CD14-positive monocyte (primary cell): ENCODE results near the gene ARMH3. TPM values are rescaled to one million over a fixed set of nuclear protein-coding genes. Genes with fewer than 3 reads are reported as not detected.
"Not testable (repeated sequence)": the region's sequence is repeated elsewhere in the genome, so short reads cannot be mapped to it uniquely, and the experiment has no call there.

Experiments used
- DNase-seq, 3 donors: peaks; one replicate each; pipeline ENCODE4 v3.0.0-alpha.2; 2011 to 2022
- H2AFZ ChIP-seq: 2 replicates; pipeline ENCODE4 v1.6.0; 2012; ENCODE audit warnings: mild to moderate bottlenecking, low read depth, low read length, inconsistent platforms; ENCODE audit not compliant: insufficient read depth, poor library complexity, severe bottlenecking
- H3K27ac ChIP-seq, 2 donors: 1 replicate in 1 of 2; 2 replicates in 1 of 2; pipeline ENCODE4 v1.5.1; 2012 to 2013; ENCODE audit warnings: low read length in 2 of 2, control low read depth in 1 of 2, inconsistent platforms in 1 of 2, low read depth in 1 of 2, mild to moderate bottlenecking in 1 of 2
- H3K27me3 ChIP-seq, 2 donors: one replicate each; pipeline versions ENCODE4 v1.6.0 to v1.6.1; 2011 to 2013; ENCODE audit warnings: low read length in 2 of 2; ENCODE audit not compliant: control insufficient read depth in 2 of 2, insufficient read depth in 2 of 2
- H3K36me3 ChIP-seq, 2 donors: replicated peaks in 1 of 2; 1 replicate in 1 of 2; 2 replicates in 1 of 2; pipeline versions ENCODE4 v1.5.1 to v1.6.1; 2012 to 2013; ENCODE audit warnings: low read length in 2 of 2, control low read depth in 1 of 2, inconsistent platforms in 1 of 2, mild to moderate bottlenecking in 1 of 2; ENCODE audit not compliant: insufficient read depth in 2 of 2, control insufficient read depth in 1 of 2
- H3K4me1 ChIP-seq, 2 donors: 1 replicate in 1 of 2; 2 replicates in 1 of 2; pipeline versions ENCODE4 v1.5.1 to v1.6.1; 2012 to 2013; ENCODE audit warnings: low read length in 2 of 2, control low read depth in 1 of 2, inconsistent platforms in 1 of 2, mild to moderate bottlenecking in 1 of 2, moderate library complexity in 1 of 2; ENCODE audit not compliant: insufficient read depth in 2 of 2, control insufficient read depth in 1 of 2
- H3K4me2 ChIP-seq: replicated peaks from 2 replicates; pipeline ENCODE3; 2012; ENCODE audit warnings: low read length, moderate library complexity, mild to moderate bottlenecking; ENCODE audit not compliant: poor library complexity, severe bottlenecking; ENCODE audit errors: extremely low read depth
- H3K4me3 ChIP-seq, 3 experiments: fragments of 200-600 bp in 1 of 3; sonication (generic) in 1 of 3; replicated peaks in 1 of 3; 1 replicate in 2 of 3; 2 replicates in 1 of 3; pipeline ENCODE4 v1.5.1; 2011 to 2013; ENCODE audit warnings: low read length in 3 of 3, mild to moderate bottlenecking in 3 of 3, control low read depth in 2 of 3, low read depth in 2 of 3, inconsistent platforms in 1 of 3, moderate library complexity in 1 of 3
- H3K79me2 ChIP-seq: 2 replicates; pipeline ENCODE4 v1.6.0; 2012; ENCODE audit warnings: mild to moderate bottlenecking, control low read depth, inconsistent platforms, low read length, moderate library complexity; ENCODE audit not compliant: insufficient read depth
- H3K9ac ChIP-seq: 2 replicates; pipeline ENCODE4 v1.6.0; 2017; ENCODE audit warnings: low read length, mild to moderate bottlenecking; ENCODE audit not compliant: insufficient read depth, poor library complexity, severe bottlenecking
- H3K9me3 ChIP-seq, 2 donors: replicated peaks in 1 of 2; 1 replicate in 1 of 2; 2 replicates in 1 of 2; pipeline versions ENCODE4 v1.5.1 to v1.6.1; 2012 to 2013; ENCODE audit warnings: low read length in 2 of 2, control low read depth in 1 of 2; ENCODE audit not compliant: control insufficient read depth in 1 of 2, insufficient read depth in 1 of 2
- H4K20me1 ChIP-seq: 2 replicates; pipeline ENCODE4 v1.6.0; 2012; ENCODE audit warnings: mild to moderate bottlenecking, low read length, control low read depth, moderate library complexity; ENCODE audit not compliant: insufficient read depth
- H3K27ac Mint-ChIP-seq, 7 donors: one replicate each; pipeline ENCODE4 v1.8.0; 2020; ENCODE audit warnings: mild to moderate bottlenecking in 7 of 7, mixed read lengths in 7 of 7, moderate library complexity in 6 of 7, inconsistent platforms in 2 of 7
- H3K27me3 Mint-ChIP-seq, 3 donors: one replicate each; pipeline ENCODE4 v1.8.0; 2021 to 2022; ENCODE audit warnings: low read depth in 3 of 3, mild to moderate bottlenecking in 3 of 3, mixed read lengths in 3 of 3, moderate library complexity in 3 of 3, inconsistent platforms in 1 of 3
- H3K36me3 Mint-ChIP-seq, 2 donors: one replicate each; pipeline ENCODE4 v1.8.0; 2020; ENCODE audit warnings: mixed read lengths in 2 of 2, inconsistent platforms in 1 of 2, mild to moderate bottlenecking in 1 of 2
- H3K4me1 Mint-ChIP-seq: one replicate; pipeline ENCODE4 v1.8.0; 2020; ENCODE audit warnings: mild to moderate bottlenecking, mixed read lengths
- H3K4me3 Mint-ChIP-seq, 2 donors: one replicate each; pipeline ENCODE4 v1.8.0; 2020; ENCODE audit warnings: mild to moderate bottlenecking in 2 of 2, mixed read lengths in 2 of 2, moderate library complexity in 1 of 2
- H3K9me3 Mint-ChIP-seq, 7 donors: one replicate each; pipeline ENCODE4 v1.8.0; 2020 to 2022; ENCODE audit warnings: mixed read lengths in 7 of 7, mild to moderate bottlenecking in 6 of 7, moderate library complexity in 6 of 7, inconsistent platforms in 2 of 7
- whole genome bisulfite sequencing: methylation state at CpG from one replicate; pipeline ENCODE4 v1.1.5; 2013; ENCODE audit warnings: missing lambda C conversion rate; ENCODE audit not compliant: insufficient coverage; 5-methylcytosine and 5-hydroxymethylcytosine counted together
- intact Hi-C, 2 donors: fragments of 100-400 bp; cut with micrococcal nuclease; formaldehyde crosslinking; loops; one replicate each; pipeline versions ENCODE4 v1.15.0 to v1.15.1; 2023
- polyA plus RNA-seq, 3 donors: library from polyadenylated mRNA; depleted of rRNA in 1 of 3; unstranded in 2 of 3; stranded (reverse) in 1 of 3; fragments of 300-500 nt in 2 of 3; fragments of >200 nt in 1 of 3; fragmentation: Illumina TruSeq in 2 of 3; gene quantifications; 1 replicate in 2 of 3; 2 replicates in 1 of 3; pipeline ENCODE4 v1.2.3, GENCODE V29; 2012 to 2021
- TF ChIP-seq, protein P1 (sequence below): fragments of 200-600 bp; IDR thresholded peaks from one replicate; pipeline ENCODE4 v1.8.0; 2022; ENCODE audit warnings: antibody characterized with exemption, mild to moderate bottlenecking

Gene ARMH3
- polyA plus RNA-seq, 3 donors: 20.4 to 26.3 (median 22.1) TPM

DNA sequence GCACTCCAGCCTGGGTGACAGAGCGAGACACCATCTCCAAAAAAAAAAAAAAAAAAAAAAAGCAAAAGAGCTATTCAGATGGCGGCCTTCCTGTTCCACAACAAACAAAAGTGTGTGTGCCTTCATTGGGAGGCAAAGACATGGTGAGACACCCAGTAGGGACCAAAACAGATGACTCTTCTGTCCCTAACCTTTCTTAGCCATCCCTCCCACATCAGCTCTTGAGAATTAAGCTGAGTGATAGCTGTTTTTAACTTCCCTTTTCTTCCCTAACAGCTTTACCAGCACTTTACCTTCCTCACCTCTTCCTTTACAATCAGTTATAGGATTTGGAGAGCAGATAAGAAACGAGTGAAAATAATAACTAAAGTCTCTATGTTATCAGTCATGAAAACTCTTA is 48.2 kb downstream of the ARMH3 start:
- WGBS: no CpG with 5 or more reads among the region's 3 CpGs
- H3K79me2 ChIP-seq: peaks cover 5% of the 10 kb centered on the region
- peaks cover 33% of the 10 kb centered on the region for H4K20me1 ChIP-seq
- no peak overlapping the region for H3K4me3 Mint-ChIP-seq
- DNase-seq: peak in 2 of 3 donors; percentile 24 to 37
- H3K36me3 ChIP-seq: peaks cover 37 to 61% of the 10 kb centered on the region in 2 donors
- H3K4me3 ChIP-seq: no peak overlapping the region
- H3K27ac ChIP-seq: peak overlapping the region in 1 of 2 donors; percentile 30
- no peaks in the 10 kb centered on the region for H3K9me3 ChIP-seq
- TF ChIP-seq, protein P1, sequence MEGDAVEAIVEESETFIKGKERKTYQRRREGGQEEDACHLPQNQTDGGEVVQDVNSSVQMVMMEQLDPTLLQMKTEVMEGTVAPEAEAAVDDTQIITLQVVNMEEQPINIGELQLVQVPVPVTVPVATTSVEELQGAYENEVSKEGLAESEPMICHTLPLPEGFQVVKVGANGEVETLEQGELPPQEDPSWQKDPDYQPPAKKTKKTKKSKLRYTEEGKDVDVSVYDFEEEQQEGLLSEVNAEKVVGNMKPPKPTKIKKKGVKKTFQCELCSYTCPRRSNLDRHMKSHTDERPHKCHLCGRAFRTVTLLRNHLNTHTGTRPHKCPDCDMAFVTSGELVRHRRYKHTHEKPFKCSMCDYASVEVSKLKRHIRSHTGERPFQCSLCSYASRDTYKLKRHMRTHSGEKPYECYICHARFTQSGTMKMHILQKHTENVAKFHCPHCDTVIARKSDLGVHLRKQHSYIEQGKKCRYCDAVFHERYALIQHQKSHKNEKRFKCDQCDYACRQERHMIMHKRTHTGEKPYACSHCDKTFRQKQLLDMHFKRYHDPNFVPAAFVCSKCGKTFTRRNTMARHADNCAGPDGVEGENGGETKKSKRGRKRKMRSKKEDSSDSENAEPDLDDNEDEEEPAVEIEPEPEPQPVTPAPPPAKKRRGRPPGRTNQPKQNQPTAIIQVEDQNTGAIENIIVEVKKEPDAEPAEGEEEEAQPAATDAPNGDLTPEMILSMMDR: no peak
- H3K27me3 ChIP-seq: no peaks in the 10 kb centered on the region
- peaks cover 28 to 36% of the 10 kb centered on the region in 2 donors for H3K4me1 ChIP-seq
- H3K9ac ChIP-seq: no peak overlapping the region
- H3K9me3 Mint-ChIP-seq: no peaks in the 10 kb centered on the region
- H3K27me3 Mint-ChIP-seq: peaks cover 0 to 2% (median 0%) of the 10 kb centered on the region in 3 donors
- H2AFZ ChIP-seq: no peak overlapping the region
- H3K4me2 ChIP-seq: no peak overlapping the region
- H3K36me3 Mint-ChIP-seq: peaks cover 38 to 65% of the 10 kb centered on the region in 2 donors
- peak overlapping the region in 6 of 7 donors; percentile 22 to 73 (median 49) for H3K27ac Mint-ChIP-seq
- intact Hi-C loops: loop anchor here in 1 of 2 donors (10.0 kb wide), 1 partner anchor 113 kb away; no protein-coding TSS in a partner anchor
- peaks cover 45% of the 10 kb centered on the region for H3K4me1 Mint-ChIP-seq

GRCh38 chr10:102007031-102007430 is 48.9 kb downstream of the ARMH3 start:
- not testable (repeated sequence) for H3K4me3 Mint-ChIP-seq, H3K79me2 ChIP-seq, H3K9me3 ChIP-seq, H3K9me3 Mint-ChIP-seq, H3K9ac ChIP-seq, H3K27me3 ChIP-seq, H3K27me3 Mint-ChIP-seq, H3K4me3 ChIP-seq, H2AFZ ChIP-seq, H3K4me2 ChIP-seq
- peak overlapping the region; percentile 13 to 46 for H3K27ac ChIP-seq
- intact Hi-C loops: loop anchor here in 1 of 2 donors (10.0 kb wide), 1 partner anchor 112 kb away; no protein-coding TSS in a partner anchor
- Mint-ChIP-seq H3K36me3 (peaks cover 33 to 58% of the 10 kb centered on the region in 2 donors), H3K4me1 (peaks cover 52% of the 10 kb centered on the region), H3K27ac (peak overlapping the region in 6 of 7 donors; percentile 9 to 60 (median 47))
- peaks cover 36 to 43% of the 10 kb centered on the region in 2 donors for H3K4me1 ChIP-seq
- peak in 2 of 3 donors; percentile 34 to 35 for DNase-seq
- peaks cover 32 to 54% of the 10 kb centered on the region in 2 donors for H3K36me3 ChIP-seq
- WGBS: no CpG with 5 or more reads among the region's 4 CpGs
- peaks cover 38% of the 10 kb centered on the region for H4K20me1 ChIP-seq
